SK-N-SH (cell line): Measurements from ENCODE around the gene EXOC7. TPM values are rescaled to one million over a fixed set of nuclear protein-coding genes. Genes with fewer than 3 reads are reported as not detected.
A peak's percentile ranks its signal among the peaks of the same experiment; 100 is the strongest.

Source experiments
- CTCF ChIA-PET: fragments of 300-600, 350-600 bp; formaldehyde crosslinking; extraction: SDS; loops from one replicate; lab custom pipeline; 2021; lab: Yijun Ruan, JAX
- POLR2A ChIA-PET: fragments of 350-600 bp; sonication (Branson Sonifier 250); formaldehyde crosslinking; extraction: SDS; loops from one replicate; lab custom pipeline; 2020; ENCODE audit warnings: antibody characterized with exemption, inconsistent platforms; lab: Yijun Ruan, JAX
- DNase-seq: peaks from one replicate; pipeline ENCODE4 v3.0.0; 2012
- H2AFZ ChIP-seq: fragments of 200-600 bp; sonication (generic); 2 replicates; pipeline ENCODE4 v1.8.1; 2016; ENCODE audit warnings: antibody characterized with exemption, mild to moderate bottlenecking, low read depth
- H3F3A ChIP-seq: fragments of 200-600 bp; sonication (generic); replicated peaks from 2 replicates; pipeline ENCODE3; 2016; ENCODE audit warnings: antibody characterized with exemption, mild to moderate bottlenecking; ENCODE audit not compliant: insufficient read depth
- H3K27ac ChIP-seq, 2 experiments: fragments of 200-500 bp in 1 of 2; fragments of 200-600 bp in 1 of 2; sonication (Bioruptor generic) in 1 of 2; sonication (generic), shearing (Covaris generic) in 1 of 2; 2 replicates each; pipeline versions ENCODE4 v1.5.1 to v1.6.1; 2014 to 2016; ENCODE audit warnings: low read depth in 2 of 2, inconsistent platforms in 1 of 2, low read length in 1 of 2, mild to moderate bottlenecking in 1 of 2, mixed read lengths in 1 of 2
- H3K27me3 ChIP-seq: fragments of 200-600 bp; sonication (generic), shearing (Covaris generic); 2 replicates; pipeline ENCODE4 v1.6.1; 2016; ENCODE audit warnings: mixed run types; ENCODE audit not compliant: insufficient read depth
- H3K36me3 ChIP-seq, 2 experiments: fragments of 200-500 bp in 1 of 2; fragments of 200-600 bp in 1 of 2; sonication (Bioruptor generic) in 1 of 2; sonication (generic) in 1 of 2; replicated peaks in 1 of 2; 2 replicates each; pipeline versions ENCODE3 to v1.5.1; 2014 to 2016; ENCODE audit warnings: low read length in 1 of 2, mild to moderate bottlenecking in 1 of 2; ENCODE audit not compliant: insufficient read depth in 2 of 2, control insufficient read depth in 1 of 2
- H3K4me1 ChIP-seq, 2 experiments: fragments of 200-500 bp in 1 of 2; fragments of 200-600 bp in 1 of 2; sonication (Bioruptor generic) in 1 of 2; sonication (generic), shearing (Covaris generic) in 1 of 2; 2 replicates each; pipeline versions ENCODE4 v1.5.1 to v1.6.1; 2014 to 2016; ENCODE audit warnings: low read depth in 1 of 2, low read length in 1 of 2, mixed run types in 1 of 2; ENCODE audit not compliant: insufficient read depth in 2 of 2, control insufficient read depth in 1 of 2
- H3K4me2 ChIP-seq: fragments of 200-600 bp; sonication (generic), shearing (Covaris generic); 2 replicates; pipeline ENCODE4 v1.6.1; 2017; ENCODE audit warnings: mixed run types
- H3K4me3 ChIP-seq, 2 experiments: fragments of 200-500 bp in 1 of 2; fragments of 200-600 bp in 1 of 2; sonication (Bioruptor generic) in 1 of 2; sonication (generic), shearing (Covaris generic) in 1 of 2; 2 replicates each; pipeline versions ENCODE4 v1.5.1 to v1.8.1; 2014 to 2016; ENCODE audit warnings: low read depth in 2 of 2, inconsistent platforms in 1 of 2, low read length in 1 of 2, mild to moderate bottlenecking in 1 of 2, mixed read lengths in 1 of 2, moderate library complexity in 1 of 2
- H3K79me2 ChIP-seq: fragments of 200-600 bp; sonication (generic); 2 replicates; pipeline ENCODE4 v1.8.1; 2017; ENCODE audit warnings: mild to moderate bottlenecking; ENCODE audit not compliant: insufficient read depth
- H3K9ac ChIP-seq: fragments of 200-600 bp; sonication (generic); 2 replicates; pipeline ENCODE4 v1.6.1; 2017; ENCODE audit warnings: mixed run types
- H3K9me2 ChIP-seq: fragments of 200-600 bp; sonication (generic); 2 replicates; pipeline ENCODE4 v1.6.1; 2017; ENCODE audit warnings: mixed run types
- H3K9me3 ChIP-seq: fragments of 200-600 bp; sonication (generic); 2 replicates; pipeline ENCODE4 v1.6.1; 2017; ENCODE audit warnings: mixed run types, mild to moderate bottlenecking, moderate library complexity
- H4K20me1 ChIP-seq: fragments of 200-600 bp; sonication (generic); 2 replicates; pipeline ENCODE4 v1.6.1; 2017; ENCODE audit warnings: mild to moderate bottlenecking, mixed run types; ENCODE audit not compliant: insufficient read depth
- EP300 ChIP-seq, 2 experiments: IDR thresholded peaks; 2 replicates each; pipeline versions ENCODE4 v1.4.0 to v1.6.1; 2012; ENCODE audit warnings: borderline replicate concordance in 1 of 2, low read depth in 1 of 2, low read length in 1 of 2
- FOXJ3 ChIP-seq: sonication (generic); formaldehyde crosslinking; IDR thresholded peaks from 2 replicates; pipeline ENCODE4 v1.5.1; 2020; ENCODE audit warnings: mild to moderate bottlenecking, missing genetic modification reagents
- MAX ChIP-seq: IDR thresholded peaks from 2 replicates; pipeline ENCODE4 v1.4.0; 2012; ENCODE audit warnings: low read depth
- NRF1 ChIP-seq: IDR thresholded peaks from 2 replicates; pipeline ENCODE4 v1.6.1; 2012; ENCODE audit warnings: low read depth, mild to moderate bottlenecking, low read length
- RAD21 ChIP-seq: IDR thresholded peaks from 2 replicates; pipeline ENCODE4 v1.6.1; 2012; ENCODE audit warnings: mild to moderate bottlenecking, low read length
- REST ChIP-seq: IDR thresholded peaks from 2 replicates; pipeline ENCODE4 v1.6.1; 2012; ENCODE audit warnings: mild to moderate bottlenecking, low read depth, low read length, moderate library complexity
- RFX5 ChIP-seq: IDR thresholded peaks from 2 replicates; pipeline ENCODE4 v1.6.1; 2012; ENCODE audit warnings: mild to moderate bottlenecking, improper control_type of control experiment, low read length
- TAF1 ChIP-seq: IDR thresholded peaks from 2 replicates; pipeline ENCODE4 v1.6.1; 2012; ENCODE audit warnings: low read depth, mild to moderate bottlenecking, low read length, moderate library complexity, borderline replicate concordance
- TCF12 ChIP-seq: IDR thresholded peaks from 2 replicates; pipeline ENCODE4 v1.4.0; 2012
- TEAD4 ChIP-seq: IDR thresholded peaks from 2 replicates; pipeline ENCODE4 v1.4.0; 2012; ENCODE audit warnings: mild to moderate bottlenecking, borderline replicate concordance; ENCODE audit not compliant: insufficient read depth
- ZBTB33 ChIP-seq: IDR thresholded peaks from 2 replicates; pipeline ENCODE4 v1.4.0; 2012; ENCODE audit warnings: low read depth, borderline replicate concordance
- WGBS: methylation state at CpG from one replicate; pipeline ENCODE4 v1.1.6; 2017; ENCODE audit warnings: low lambda C conversion rate; 5-methylcytosine and 5-hydroxymethylcytosine counted together
- polyA plus RNA-seq, 3 experiments: library from polyadenylated mRNA; depleted of rRNA; stranded (reverse); fragments of >200 nt; gene quantifications; 2 replicates each; pipeline ENCODE4 v1.2.3, GENCODE V29; 2012
- TF ChIP-seq, protein P1 (sequence below): fragments of 200-600 bp; sonication (generic); IDR thresholded peaks from 2 replicates; pipeline ENCODE4 v1.6.1; 2017; ENCODE audit warnings: antibody characterized with exemption, mild to moderate bottlenecking, moderate library complexity
- TF ChIP-seq, protein P2 (sequence below): IDR thresholded peaks from 2 replicates; pipeline ENCODE4 v1.4.0; 2012; ENCODE audit warnings: low read depth, borderline replicate concordance
- TF ChIP-seq, protein P3 (sequence below): fragments of 150-350 bp; IDR thresholded peaks from 2 replicates; pipeline ENCODE4 v1.6.1; 2017; ENCODE audit warnings: antibody characterized with exemption, low read length, low read depth, borderline replicate concordance

EXOC7 gene
- polyA plus RNA-seq, 1 of the 3 experiments (the other 2 are of a cell fraction) = 129 TPM

GRCh38 chr17:76088041-76088867, 15.3 kb downstream of the EXOC7 start:
- DNase-seq = peak; percentile 64
- Histone ChIP-seq H3K4me2 (no peak overlapping the region), H4K20me1 (no peaks in the 10 kb centered on the region), H3K4me3 (no peak overlapping the region), H3K27me3 (no peaks in the 10 kb centered on the region), H3F3A (peaks cover 5% of the 10 kb centered on the region), H3K79me2 (no peaks in the 10 kb centered on the region), H3K9me2 (no peaks in the 10 kb centered on the region), H3K4me1 (no peaks in the 10 kb centered on the region), H3K9me3 (no peaks in the 10 kb centered on the region), H3K27ac (no peak overlapping the region), H2AFZ (no peak overlapping the region), H3K36me3 (peaks cover 36 to 96% of the 10 kb centered on the region in 2 experiments), H3K9ac (no peak overlapping the region)
- WGBS = 87% methylated on average over 21 of the region's 25 CpGs
- ChIA-PET CTCF (interaction anchor here (0.7 to 3.2 kb wide), 8 partner anchors 8 to 183 kb away, joined by 3 to 10 read pairs (median 3); partner anchors contain the start of genes GALR2, MRPL38 and ZACN), POLR2A (interaction anchor here (1.4 kb wide), 1 partner anchor 8 kb away, joined by 8 read pairs; no protein-coding TSS in a partner anchor)
- TF ChIP-seq, protein P1, sequence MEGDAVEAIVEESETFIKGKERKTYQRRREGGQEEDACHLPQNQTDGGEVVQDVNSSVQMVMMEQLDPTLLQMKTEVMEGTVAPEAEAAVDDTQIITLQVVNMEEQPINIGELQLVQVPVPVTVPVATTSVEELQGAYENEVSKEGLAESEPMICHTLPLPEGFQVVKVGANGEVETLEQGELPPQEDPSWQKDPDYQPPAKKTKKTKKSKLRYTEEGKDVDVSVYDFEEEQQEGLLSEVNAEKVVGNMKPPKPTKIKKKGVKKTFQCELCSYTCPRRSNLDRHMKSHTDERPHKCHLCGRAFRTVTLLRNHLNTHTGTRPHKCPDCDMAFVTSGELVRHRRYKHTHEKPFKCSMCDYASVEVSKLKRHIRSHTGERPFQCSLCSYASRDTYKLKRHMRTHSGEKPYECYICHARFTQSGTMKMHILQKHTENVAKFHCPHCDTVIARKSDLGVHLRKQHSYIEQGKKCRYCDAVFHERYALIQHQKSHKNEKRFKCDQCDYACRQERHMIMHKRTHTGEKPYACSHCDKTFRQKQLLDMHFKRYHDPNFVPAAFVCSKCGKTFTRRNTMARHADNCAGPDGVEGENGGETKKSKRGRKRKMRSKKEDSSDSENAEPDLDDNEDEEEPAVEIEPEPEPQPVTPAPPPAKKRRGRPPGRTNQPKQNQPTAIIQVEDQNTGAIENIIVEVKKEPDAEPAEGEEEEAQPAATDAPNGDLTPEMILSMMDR = 0 out of 2 replicates have a peak, but pooled peaks have one; percentile 14
- TF ChIP-seq NRF1 = no peak
- no peak for TF ChIP-seq MAX

DNA sequence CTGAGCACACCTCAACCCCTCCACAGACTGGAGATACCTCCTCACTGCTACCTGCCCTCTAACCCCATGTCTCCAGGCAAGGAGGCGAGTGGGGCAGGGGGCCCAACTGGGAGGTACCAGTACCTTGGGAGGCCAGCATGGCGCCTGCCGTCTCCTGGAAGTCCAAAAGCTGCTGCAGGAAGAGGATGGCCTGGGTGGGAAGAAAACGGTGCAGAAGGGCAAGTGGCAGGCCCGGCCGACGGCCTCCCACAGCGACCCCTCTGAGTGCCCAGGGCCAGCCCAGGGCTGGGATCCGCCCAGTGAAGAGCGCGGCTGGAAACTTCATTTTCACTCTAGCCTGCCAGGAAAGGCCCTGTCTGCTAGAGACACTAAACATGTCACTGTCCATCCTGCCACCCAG, 16.1 kb downstream of the EXOC7 start:
- H3K4me3 ChIP-seq = no peak overlapping the region
- H3K4me1 ChIP-seq = no peaks in the 10 kb centered on the region
- ChIA-PET CTCF (interaction anchor here (1.0 to 3.2 kb wide), 4 partner anchors 8 to 87 kb away, joined by 3 to 10 read pairs (median 4); partner anchors contain the start of genes CDK3, GALR2 and ZACN), POLR2A (no interaction called here)
- no peak overlapping the region for H3K4me2 ChIP-seq
- H3K9ac ChIP-seq = no peak overlapping the region
- H3K36me3 ChIP-seq = peaks cover 33 to 93% of the 10 kb centered on the region in 2 experiments
- H4K20me1 ChIP-seq = no peaks in the 10 kb centered on the region
- no peak overlapping the region for H2AFZ ChIP-seq
- 91% methylated on average over 11 of the region's 11 CpGs for WGBS
- H3K9me2 ChIP-seq = no peaks in the 10 kb centered on the region
- DNase-seq = peak; percentile 21
- H3K27me3 ChIP-seq = no peaks in the 10 kb centered on the region
- no peak overlapping the region for H3K27ac ChIP-seq
- no peaks in the 10 kb centered on the region for H3K9me3 ChIP-seq
- peaks cover 5% of the 10 kb centered on the region for H3F3A ChIP-seq
- H3K79me2 ChIP-seq = no peaks in the 10 kb centered on the region
- TF ChIP-seq TCF12 (no peak), FOXJ3 (CRISPR knock-in tag) (no peak), REST (no peak), ZBTB33 (no peak), EP300 (IDR thresholded peaks at IDR 0.05; ENCODE audit: borderline replicate concordance in 1 of 2, low read depth in 1 of 2, low read length in 1 of 2) (no peak), TAF1 (no peak), RFX5 (no peak), TEAD4 (no peak), RAD21 (no peak)
- TF ChIP-seq, protein P2, sequence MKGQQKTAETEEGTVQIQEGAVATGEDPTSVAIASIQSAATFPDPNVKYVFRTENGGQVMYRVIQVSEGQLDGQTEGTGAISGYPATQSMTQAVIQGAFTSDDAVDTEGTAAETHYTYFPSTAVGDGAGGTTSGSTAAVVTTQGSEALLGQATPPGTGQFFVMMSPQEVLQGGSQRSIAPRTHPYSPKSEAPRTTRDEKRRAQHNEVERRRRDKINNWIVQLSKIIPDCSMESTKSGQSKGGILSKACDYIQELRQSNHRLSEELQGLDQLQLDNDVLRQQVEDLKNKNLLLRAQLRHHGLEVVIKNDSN = no peak
- TF ChIP-seq, protein P3, sequence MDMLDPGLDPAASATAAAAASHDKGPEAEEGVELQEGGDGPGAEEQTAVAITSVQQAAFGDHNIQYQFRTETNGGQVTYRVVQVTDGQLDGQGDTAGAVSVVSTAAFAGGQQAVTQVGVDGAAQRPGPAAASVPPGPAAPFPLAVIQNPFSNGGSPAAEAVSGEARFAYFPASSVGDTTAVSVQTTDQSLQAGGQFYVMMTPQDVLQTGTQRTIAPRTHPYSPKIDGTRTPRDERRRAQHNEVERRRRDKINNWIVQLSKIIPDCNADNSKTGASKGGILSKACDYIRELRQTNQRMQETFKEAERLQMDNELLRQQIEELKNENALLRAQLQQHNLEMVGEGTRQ = no peak
